T-helper 2 cell (primary cell): Measurements from ENCODE around the gene ARPP21.
"Not testable (repeated sequence)": the region's sequence is repeated elsewhere in the genome, so short reads cannot be mapped to it uniquely, and the experiment has no call there.

ENCODE experiments used
- DNase-seq, 5 experiments: peaks; one replicate each; pipeline versions ENCODE4 v3.0.0 to v3.0.0-alpha.2; 2012 to 2022
- total RNA-seq, 2 donors: gene quantifications; one replicate each; lab custom pipeline; 2026; lab: John Stamatoyannopoulos, UW

ARPP21 gene
- total RNA-seq = 0 to 0.31 reads per million in 2 donors

GRCh38 chr3:35639254-35640186 is at the start of gene ARPP21:
Gene ARPP21 (plus strand): TSS chr3:35639525. CDS start chr3:35681752, 42,227 bp downstream.
- DNase-seq = peak in 1 of 5 experiments; percentile 2

- no peak for DNase-seq
These were observed 46.6 kb upstream of the ARPP21 start for GRCh38 chr3:35592589-35593295.

GRCh38 chr3:35594739-35595138 is 44.6 kb upstream of the ARPP21 start:
- DNase-seq = no peak

DNA sequence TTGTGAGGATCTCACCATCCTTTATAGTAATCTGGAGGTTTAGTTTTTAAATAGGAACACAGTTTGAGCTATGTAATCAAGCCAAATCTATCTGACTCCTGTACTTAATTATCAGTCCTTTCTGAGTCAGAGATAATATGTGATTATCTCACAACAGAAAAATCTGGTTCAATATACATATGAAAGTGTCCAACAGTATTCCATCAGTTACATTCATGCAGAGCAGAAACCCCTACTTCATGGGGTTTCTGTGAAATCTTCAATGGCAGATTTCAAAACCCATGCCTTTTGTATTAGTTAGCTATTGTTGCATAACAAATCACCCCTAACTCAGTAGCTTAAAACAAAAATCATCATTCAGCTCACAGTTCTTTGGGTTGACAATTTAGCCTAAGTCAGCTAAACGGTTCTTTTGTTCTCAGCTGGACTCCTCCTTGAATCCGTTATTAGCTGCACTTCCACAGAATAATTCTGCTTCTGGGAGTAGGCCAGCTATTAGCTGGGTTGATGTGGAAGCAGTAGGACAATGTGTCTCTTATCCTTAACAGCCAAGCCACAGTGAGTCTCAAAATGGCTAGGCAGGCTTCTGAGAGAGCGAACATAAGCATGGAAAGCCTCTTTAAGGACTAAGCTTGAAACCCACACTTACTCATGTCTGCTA is 42.9 kb upstream of the ARPP21 start:
- DNase-seq = no peak

DNA sequence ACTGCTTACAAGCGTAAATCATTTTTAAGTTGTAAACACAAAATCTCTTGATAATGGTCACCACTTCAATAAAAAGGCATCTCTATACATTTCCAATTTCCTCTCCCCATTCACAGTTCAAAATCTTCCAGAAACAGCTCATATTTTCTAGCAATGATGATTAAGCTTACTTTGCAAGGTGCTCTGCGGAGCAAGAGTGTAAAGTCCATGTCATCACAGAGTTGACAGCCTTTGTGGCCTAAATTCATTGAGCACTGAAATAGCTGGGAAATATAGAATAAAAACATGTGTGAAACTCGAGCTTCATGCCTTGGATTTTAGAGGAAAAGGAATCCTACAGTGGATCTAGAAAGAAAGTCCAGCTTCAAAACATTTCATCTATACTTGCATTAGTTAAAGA is 41.8 kb upstream of the ARPP21 start:
- no peak for DNase-seq

DNA sequence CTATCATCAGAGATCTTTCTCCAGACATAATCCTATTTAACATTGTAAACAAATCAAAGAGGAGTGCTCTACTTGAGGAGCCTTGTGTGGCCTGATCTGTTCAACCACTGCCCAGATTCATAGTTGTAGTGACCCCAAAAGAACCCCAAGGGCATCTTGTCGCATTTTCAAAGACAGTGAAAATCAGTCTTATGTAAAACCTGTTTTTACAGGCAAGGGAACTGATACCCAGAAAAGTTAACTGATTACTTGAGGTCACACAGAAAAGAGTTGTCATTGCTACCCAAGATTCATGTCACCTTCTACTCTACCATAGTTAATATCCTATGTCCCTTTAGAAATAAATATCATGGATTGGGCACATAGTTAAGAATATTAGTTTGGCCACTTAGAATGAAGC is 40.5 kb upstream of the ARPP21 start:
- DNase-seq = no peak

DNA sequence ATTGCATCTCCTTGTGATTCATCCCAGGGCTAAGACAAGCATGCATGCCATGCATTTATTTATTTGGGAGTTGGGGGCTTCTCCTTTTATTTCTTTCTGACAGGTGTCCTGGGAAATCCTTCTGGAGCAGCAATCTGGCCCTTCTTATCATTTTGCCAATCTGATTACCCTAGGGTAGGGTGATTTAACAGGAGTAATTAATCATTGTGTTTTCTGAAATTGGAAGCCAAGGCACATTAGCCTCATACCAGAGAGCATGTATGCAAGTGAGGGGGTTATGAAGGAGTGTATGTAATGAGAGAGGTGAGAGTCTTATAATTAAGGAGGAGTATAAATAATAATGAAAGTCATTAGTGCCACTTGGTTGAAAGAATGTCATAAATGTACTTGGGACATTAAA is 37.4 kb upstream of the ARPP21 start:
- DNase-seq = no peak

DNA sequence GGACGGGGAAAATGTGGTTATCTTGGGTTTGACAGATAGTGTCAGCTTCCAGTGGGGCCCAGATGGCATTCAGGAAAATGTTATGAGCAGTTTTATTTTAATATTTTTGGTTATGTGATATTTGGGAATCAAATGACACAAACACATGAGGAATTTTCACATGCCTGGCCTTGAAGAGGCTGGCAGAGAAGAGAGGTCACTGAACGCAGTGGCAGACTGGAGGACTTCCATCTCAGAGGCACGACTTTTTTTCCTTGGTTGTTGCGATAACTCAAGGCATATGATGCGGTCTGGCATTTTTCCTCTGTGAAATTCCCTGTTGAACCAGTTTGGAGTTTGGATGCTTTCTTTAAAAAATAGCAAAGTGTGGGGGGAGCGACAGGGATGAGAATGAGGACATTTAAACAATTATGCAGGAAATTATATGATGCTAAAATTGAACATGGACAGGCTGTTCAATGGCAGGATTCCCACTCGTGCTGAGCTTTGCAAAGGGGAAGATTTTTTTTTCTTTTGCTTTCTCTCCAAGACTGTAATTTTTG is 36.9 kb upstream of the ARPP21 start:
- no peak for DNase-seq

- DNase-seq = no peak
These were observed 23.0 kb upstream of the ARPP21 start for GRCh38 chr3:35616346-35616745.

DNA sequence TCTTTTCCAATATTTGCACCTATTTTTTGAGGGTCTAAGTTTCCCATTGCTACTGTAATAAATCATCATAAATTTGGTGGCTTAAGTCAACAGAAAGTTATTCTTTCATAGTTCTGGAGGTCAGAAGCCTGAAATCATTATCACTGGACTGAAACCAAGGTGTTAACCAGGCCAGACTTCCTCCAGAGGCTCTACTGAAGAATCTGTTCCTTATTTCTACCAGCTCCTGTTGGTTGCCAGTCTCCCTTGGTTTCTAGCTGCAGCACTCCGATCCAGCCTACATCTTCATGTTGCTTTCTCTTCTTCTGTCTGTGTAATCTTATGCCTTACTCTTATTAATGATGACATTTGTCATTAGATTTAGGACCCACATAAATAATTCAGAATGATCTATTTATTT is 22.0 kb upstream of the ARPP21 start:
- no peak for DNase-seq

DNA sequence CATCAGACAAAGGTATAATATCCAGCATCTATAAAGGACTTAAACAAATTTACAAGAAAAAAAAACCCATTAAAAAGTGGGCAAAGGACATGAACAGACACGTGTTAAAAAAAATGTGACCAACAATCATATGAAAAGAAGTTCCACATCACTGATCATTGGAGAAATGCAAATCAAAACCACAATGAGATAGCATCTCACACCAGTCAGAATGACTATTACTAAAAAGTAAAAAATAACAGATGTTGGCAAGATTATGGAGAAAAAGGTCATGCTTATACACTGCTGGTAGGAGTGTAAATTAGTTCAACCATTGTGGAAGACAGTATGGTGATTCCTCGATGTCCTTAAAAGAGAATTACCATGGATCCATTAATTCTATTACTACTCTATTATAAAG is 19.1 kb upstream of the ARPP21 start:
- not testable (repeated sequence) for DNase-seq

- DNase-seq = peak in 1 of 5 experiments; percentile 1
These were observed 14.6 kb upstream of the ARPP21 start for GRCh38 chr3:35624698-35625097.

DNA sequence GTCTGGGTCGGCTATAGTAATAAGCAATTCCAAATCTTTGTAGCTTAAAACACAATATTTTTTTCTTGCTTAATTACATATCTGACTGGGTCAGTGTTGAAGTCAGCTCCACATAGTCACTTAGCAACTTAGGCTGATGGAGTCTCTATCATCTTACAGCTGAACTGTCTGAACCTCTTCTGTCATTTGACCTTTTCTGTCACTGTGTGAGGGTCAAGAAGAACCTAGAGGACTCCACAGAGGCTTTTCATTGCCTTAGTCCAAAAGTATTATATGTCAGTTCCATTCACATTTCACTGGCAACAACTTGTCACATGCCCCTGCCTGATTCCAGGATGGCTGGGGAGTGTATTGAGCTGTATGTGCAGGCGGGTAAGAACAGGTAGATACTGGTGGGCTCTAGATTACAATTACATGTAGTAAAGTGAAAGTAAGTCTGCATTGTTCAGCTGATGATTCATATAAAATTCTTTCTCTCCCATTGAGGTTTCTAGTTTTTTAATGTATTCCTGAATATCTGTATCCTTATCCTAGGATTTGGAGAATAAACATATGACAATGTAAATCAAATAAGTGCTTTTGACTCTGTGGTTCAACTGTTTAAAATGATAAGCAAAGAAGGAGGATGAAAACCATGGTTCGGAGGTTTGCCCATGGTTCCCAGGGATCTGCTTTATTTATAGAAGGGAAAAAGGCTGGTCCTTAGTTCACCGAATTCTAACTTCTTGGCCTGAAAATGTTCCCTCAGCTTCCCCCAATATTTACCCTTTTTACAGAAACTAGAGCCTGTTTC is 5.8 kb upstream of the ARPP21 start:
- DNase-seq = no peak

GRCh38 chr3:35635407-35635806 is 3.9 kb upstream of the ARPP21 start:
- DNase-seq = no peak

DNA sequence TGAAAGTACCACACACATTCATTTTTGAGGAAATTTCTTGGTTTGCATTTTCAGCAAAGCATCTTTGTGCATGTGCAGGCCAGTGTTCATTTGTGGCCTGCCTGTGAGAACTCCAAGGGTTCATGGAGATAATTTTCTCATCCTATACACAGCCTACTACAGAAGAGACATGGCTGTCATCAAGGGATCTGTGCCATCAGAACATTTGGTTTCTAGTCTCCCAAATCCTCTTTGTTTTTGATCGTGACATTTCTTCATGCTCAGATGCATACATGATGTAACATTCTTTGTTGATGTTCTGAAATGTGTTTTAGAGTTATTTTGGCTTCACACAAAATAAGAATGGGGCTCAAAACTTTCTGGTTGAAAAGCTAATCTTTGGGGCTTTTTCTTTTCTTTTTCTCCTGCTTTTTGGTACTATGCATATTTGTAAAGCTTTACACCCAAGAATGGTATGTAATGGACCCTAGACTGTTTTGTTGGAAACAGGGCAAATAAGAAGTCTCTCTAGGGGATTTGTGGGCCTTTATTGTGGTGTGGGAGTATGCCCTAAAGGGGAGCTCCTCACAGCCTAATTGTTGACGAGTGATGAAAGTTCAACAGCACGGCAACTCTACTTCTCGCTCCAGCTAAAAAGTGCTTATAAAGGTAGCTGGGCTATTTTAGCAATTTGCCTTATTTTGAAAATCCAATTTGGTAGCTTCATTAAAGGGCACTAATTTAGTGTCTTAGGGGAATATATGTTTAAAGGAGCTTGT is 3.2 kb upstream of the ARPP21 start:
- DNase-seq = no peak

- DNase-seq = no peak
These were observed 910 bp upstream of the ARPP21 start for GRCh38 chr3:35638251-35638979.

DNA sequence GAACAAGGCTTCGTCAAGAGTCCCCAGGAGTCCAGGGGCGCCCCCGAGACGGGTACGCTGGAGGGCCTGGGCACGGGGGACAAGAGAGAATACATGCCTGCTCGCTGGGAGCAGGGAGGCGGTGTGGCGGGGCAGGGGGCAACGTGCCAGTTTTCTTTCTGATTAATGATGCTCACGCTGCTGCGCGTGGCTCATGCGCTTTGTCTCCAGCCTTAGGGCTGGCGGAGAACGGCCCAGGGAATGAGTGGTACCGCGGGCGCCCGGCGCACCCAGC is 408 bp upstream of the ARPP21 start:
- no peak for DNase-seq

GRCh38 chr3:35640190-35641165 is 1.2 kb downstream of the ARPP21 start:
- DNase-seq = no peak

GRCh38 chr3:35641331-35641730 is 2.0 kb downstream of the ARPP21 start:
- no peak for DNase-seq
